Uterus (tissue), 4 donors: ENCODE data around the gene IGFBP6. TPM values are rescaled to one million over a fixed set of nuclear protein-coding genes. Genes with fewer than 3 reads are reported as not detected.

Source experiments
- DNase-seq, 2 donors: peaks; one replicate each; pipeline ENCODE4 v3.0.0-alpha.2; 2019 to 2020
- H3K27ac ChIP-seq, 2 donors: fragments of 200-600 bp; sonication (generic); 1 replicate in 1 of 2; 2 replicates in 1 of 2; pipeline ENCODE4 v1.5.1; 2016 to 2018
- H3K27me3 ChIP-seq, 2 donors: fragments of 200-600 bp; sonication (generic); one replicate each; pipeline ENCODE4 v1.5.1; 2018 to 2019; ENCODE audit warnings: control low read depth in 1 of 2
- H3K36me3 ChIP-seq, 2 donors: fragments of 200-600 bp; sonication (generic); one replicate each; pipeline ENCODE4 v1.5.1; 2019; ENCODE audit warnings: control low read depth in 1 of 2
- H3K4me1 ChIP-seq, 2 donors: fragments of 200-600 bp; sonication (generic); one replicate each; pipeline ENCODE4 v1.5.1; 2018 to 2019; ENCODE audit warnings: control low read depth in 1 of 2
- H3K4me3 ChIP-seq, 2 donors: fragments of 200-600 bp; sonication (generic); 1 replicate in 1 of 2; 2 replicates in 1 of 2; pipeline ENCODE4 v1.5.1; 2018 to 2019; ENCODE audit warnings: mild to moderate bottlenecking in 1 of 2
- H3K9me3 ChIP-seq, 2 donors: fragments of 200-600 bp; sonication (generic); one replicate each; pipeline ENCODE4 v1.5.1; 2019; ENCODE audit warnings: control low read depth in 1 of 2
- POLR2A ChIP-seq, 2 donors: fragments of 450-650 bp; IDR thresholded peaks; one replicate each; pipeline ENCODE4 v1.6.1; 2016; ENCODE audit warnings: antibody characterized with exemption in 2 of 2, mild to moderate bottlenecking in 1 of 2, moderate library complexity in 1 of 2
- intact Hi-C: fragments of 100-400 bp; cut with DNase I; formaldehyde crosslinking; loops from one replicate; pipeline ENCODE4 v1.15.1; 2023; ENCODE audit warnings: low total_unique reads
- total RNA-seq, 4 donors: library from RNA; depleted of rRNA in 3 of 4; stranded (reverse); fragments of >200 nt in 3 of 4; gene quantifications; one replicate each; pipeline versions ENCODE4 v1.1.0 to v1.2.4, GENCODE V29; 2014 to 2023
- TF ChIP-seq, protein P1 (sequence below), 4 experiments: fragments of 200-600 bp in 2 of 4; fragments of 450-650 bp in 2 of 4; sonication (generic) in 2 of 4; IDR thresholded peaks; one replicate each; pipeline ENCODE4 v1.5.1; 2016 to 2019; ENCODE audit warnings: antibody characterized with exemption in 4 of 4, mild to moderate bottlenecking in 2 of 4, moderate library complexity in 1 of 4
- donor health status: DM: yes; HTN: yes; CAD: no.

IGFBP6 gene
- total RNA-seq, 4 donors from 2014 or later = 48.7 to 762 (median 252) TPM

DNA sequence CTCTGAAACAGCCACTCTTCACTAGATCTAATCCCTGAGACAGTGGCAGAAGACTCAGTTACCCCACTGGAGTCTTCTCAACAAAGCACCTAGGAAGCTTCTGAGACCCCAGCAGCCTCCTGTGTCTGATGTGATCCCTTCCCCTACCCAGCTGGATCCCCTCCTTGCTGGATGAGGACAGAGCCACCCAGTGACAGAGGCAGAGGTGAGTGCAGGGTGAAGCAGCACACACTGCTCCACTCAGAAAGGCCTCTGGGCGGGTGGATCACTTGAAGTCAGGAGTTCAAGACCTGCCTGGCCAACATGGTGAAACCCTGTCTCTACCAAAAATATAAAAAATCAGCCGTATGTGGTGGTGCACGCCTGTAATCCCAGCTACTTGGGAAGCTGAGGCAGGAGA is 21.0 kb upstream of the IGFBP6 start:
- peak in 1 of 2 donors; percentile 13 for DNase-seq
- H3K9me3 ChIP-seq = no peaks in the 10 kb centered on the region
- H3K27ac ChIP-seq = peak overlapping the region; percentile 13 to 72
- intact Hi-C loops = no loop called here
- peaks cover 10 to 26% of the 10 kb centered on the region in 2 donors for H3K4me1 ChIP-seq
- no peaks in the 10 kb centered on the region for H3K36me3 ChIP-seq
- TF ChIP-seq POLR2A (IDR thresholded peaks at IDR 0.05) = no peak
- TF ChIP-seq, protein P1, sequence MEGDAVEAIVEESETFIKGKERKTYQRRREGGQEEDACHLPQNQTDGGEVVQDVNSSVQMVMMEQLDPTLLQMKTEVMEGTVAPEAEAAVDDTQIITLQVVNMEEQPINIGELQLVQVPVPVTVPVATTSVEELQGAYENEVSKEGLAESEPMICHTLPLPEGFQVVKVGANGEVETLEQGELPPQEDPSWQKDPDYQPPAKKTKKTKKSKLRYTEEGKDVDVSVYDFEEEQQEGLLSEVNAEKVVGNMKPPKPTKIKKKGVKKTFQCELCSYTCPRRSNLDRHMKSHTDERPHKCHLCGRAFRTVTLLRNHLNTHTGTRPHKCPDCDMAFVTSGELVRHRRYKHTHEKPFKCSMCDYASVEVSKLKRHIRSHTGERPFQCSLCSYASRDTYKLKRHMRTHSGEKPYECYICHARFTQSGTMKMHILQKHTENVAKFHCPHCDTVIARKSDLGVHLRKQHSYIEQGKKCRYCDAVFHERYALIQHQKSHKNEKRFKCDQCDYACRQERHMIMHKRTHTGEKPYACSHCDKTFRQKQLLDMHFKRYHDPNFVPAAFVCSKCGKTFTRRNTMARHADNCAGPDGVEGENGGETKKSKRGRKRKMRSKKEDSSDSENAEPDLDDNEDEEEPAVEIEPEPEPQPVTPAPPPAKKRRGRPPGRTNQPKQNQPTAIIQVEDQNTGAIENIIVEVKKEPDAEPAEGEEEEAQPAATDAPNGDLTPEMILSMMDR (IDR thresholded peaks at IDR 0.05) = no peak
- H3K27me3 ChIP-seq = no peaks in the 10 kb centered on the region
- no peak overlapping the region for H3K4me3 ChIP-seq

DNA sequence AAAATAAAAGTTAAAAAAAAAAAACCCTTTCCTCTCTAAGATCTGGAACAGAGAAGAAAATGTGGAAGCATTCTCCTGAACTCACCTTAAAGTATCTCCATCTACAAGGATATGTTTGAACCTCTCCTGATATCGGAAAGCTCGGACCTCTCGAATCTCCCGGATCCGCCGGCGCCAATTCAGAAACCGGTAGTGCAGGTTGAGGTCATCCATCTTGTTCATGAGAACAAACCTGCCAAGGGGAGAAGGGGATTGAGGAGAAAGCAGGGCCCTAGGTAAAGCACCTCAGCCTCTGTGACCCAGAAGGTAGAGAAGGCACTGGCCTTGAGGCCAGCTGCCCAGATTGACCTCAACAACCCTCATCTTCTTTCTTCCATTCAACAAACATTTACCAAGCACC is 20.4 kb upstream of the IGFBP6 start:
- no peaks in the 10 kb centered on the region for H3K9me3 ChIP-seq
- peaks cover 10 to 26% of the 10 kb centered on the region in 2 donors for H3K4me1 ChIP-seq
- H3K27me3 ChIP-seq = no peaks in the 10 kb centered on the region
- DNase-seq = peak in 1 of 2 donors; percentile 11
- TF ChIP-seq, protein P1 (IDR thresholded peaks at IDR 0.05) = no peak
- TF ChIP-seq POLR2A (IDR thresholded peaks at IDR 0.05) = no peak
- H3K4me3 ChIP-seq = no peak overlapping the region
- intact Hi-C loops = no loop called here
- no peaks in the 10 kb centered on the region for H3K36me3 ChIP-seq
- peak overlapping the region; percentile 26 to 89 for H3K27ac ChIP-seq

DNA sequence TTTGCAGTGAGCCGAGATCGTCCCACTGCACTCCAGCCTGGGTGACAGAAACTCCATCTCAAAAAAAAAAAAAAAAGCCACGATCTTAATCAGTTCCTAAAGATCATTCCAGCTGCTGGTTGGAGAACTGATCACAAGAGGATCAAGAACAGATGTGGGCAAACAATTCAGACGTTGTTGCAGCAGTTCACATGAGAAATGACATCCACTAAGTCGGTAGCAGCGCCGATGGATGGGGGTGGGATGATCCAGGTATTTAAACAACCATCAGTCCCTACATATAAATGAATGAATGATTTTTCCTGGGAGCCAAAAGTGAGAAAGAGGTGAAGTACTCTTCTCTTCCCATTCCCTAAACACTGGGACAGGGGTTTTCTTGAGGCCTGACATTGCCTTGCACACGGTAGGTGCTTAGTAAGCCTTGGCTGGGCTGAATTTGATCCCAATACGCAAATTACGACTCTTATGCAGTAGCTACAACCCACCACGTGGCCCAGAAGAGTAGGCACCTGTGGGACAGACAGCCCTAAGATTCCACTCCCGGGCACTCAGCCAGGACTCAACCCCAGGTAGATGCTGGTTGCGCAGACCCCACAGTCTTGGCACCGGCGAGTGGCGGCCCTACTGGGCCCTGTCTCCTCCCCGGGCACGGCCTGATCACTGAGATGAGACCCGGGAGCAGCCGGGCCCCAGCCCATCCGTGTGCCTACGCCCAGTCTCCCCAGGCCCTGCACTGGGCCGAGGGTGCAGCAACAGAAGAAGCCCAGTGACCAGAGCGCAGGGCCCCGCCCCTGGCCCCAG is 18.8 kb upstream of the IGFBP6 start:
- TF ChIP-seq POLR2A (IDR thresholded peaks at IDR 0.05) = no peak
- intact Hi-C loops = no loop called here
- H3K4me3 ChIP-seq = peak overlapping the region; percentile 66 to 69
- H3K4me1 ChIP-seq = peaks cover 0 to 16% of the 10 kb centered on the region in 2 donors
- no peaks in the 10 kb centered on the region for H3K36me3 ChIP-seq
- peak overlapping the region; percentile 89 to 93 for H3K27ac ChIP-seq
- H3K9me3 ChIP-seq = no peaks in the 10 kb centered on the region
- no peak for DNase-seq
- H3K27me3 ChIP-seq = no peaks in the 10 kb centered on the region

DNA sequence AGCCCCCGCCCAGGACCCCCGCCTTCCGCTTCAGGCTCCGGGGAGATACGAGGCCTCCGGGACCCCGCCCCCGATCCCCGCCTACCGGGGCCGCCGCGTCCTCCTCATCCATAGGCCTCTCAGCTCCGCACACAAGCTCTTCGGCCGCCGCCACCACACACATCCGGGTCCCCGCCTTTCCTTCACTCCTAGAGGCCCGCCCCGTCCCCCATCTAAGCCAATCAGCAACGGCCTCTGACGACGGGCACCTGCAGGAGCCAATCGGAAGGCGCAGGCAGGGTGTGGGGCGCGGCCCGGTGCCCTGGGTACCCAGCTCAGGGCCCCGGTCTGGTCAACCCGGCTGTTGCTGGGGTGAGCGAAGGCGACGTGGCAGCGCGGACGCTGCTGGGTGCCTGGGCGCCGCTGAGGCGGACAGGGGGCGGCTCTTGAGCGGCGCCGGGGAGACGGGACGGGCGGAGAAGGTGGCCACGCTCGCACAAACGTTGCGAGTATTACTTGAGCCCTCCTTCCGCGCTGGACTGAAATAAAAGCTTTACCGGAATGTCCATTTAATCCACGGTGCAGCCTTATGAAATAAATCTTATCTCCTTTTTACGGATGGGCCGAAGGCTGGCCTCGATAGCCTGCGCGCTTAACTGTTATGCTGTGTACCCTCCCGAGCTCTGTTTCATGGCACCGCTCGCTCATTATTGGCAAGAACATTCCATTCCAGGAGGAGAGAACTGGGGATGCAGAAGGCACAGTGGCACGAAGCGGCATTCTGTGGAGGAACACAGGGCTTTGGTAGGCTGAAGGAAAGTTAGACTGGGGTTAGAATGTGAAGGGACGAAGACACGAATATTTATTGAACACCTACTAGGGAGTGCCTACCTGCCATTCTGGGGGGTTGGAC is 18.0 kb upstream of the IGFBP6 start, which contains the start of gene SPRYD3:
SPRYD3 (minus strand) TSS at position 165 of the 892 bp plus-strand sequence; CDS start at position 108, 57 bp downstream.
- Histone ChIP-seq H3K27ac (peak within 1 kb of the TSS; percentile 89 to 93), H3K9me3 (no peaks in the 10 kb centered on the region), H3K4me3 (peak within 1 kb of the TSS; percentile 66 to 69), H3K36me3 (no peaks in the 10 kb centered on the region), H3K27me3 (no peaks in the 10 kb centered on the region), H3K4me1 (peaks cover 0 to 10% of the 10 kb centered on the region in 2 donors)
- intact Hi-C loops = no loop called here
- TF ChIP-seq POLR2A (IDR thresholded peaks at IDR 0.05) = peak; percentile 86 to 90
- TF ChIP-seq, protein P1 (IDR thresholded peaks at IDR 0.05) = peak in 1 of 4 experiments; percentile 6
- peak; percentile 97 to 98 for DNase-seq

DNA sequence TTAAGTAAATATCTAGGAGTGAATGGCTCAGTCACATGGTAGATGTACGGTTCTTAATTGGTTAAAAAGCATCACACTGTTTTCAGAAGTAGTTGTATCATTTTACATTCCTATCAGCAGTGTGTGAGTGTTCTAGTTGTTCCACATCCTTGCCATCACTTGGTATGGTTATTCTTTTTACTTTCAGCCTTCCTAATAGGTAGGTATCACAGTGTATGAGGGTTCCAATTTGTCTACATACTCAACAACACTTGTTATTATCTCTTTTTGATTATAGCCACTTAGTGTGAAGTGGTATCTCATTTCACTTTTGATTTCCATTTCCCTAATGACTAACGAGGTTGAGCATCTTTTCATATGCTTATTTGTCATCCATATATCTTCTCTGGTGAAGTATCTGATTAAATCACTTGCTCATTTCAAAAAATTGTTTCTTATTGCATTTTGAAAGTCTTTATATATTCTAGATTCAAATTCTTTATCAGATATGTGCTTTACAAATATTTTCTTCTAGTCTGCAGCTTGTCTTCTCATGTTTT is 14.8 kb upstream of the IGFBP6 start:
- H3K9me3 ChIP-seq = no peaks in the 10 kb centered on the region
- intact Hi-C loops = no loop called here
- no peaks in the 10 kb centered on the region for H3K36me3 ChIP-seq
- no peaks in the 10 kb centered on the region for H3K27me3 ChIP-seq
- TF ChIP-seq, protein P1 (IDR thresholded peaks at IDR 0.05) = no peak
- no peak for TF ChIP-seq POLR2A (IDR thresholded peaks at IDR 0.05)
- peaks cover 0 to 3% of the 10 kb centered on the region in 2 donors for H3K4me1 ChIP-seq
- H3K27ac ChIP-seq = no peak overlapping the region
- no peak overlapping the region for H3K4me3 ChIP-seq
- DNase-seq = no peak
